DOHH2 (cell line): Measurements from ENCODE around the gene CNTNAP5.

Experiments used
- CTCF ChIP-seq: fragments of 200-600 bp; sonication (generic); IDR thresholded peaks from one replicate; pipeline ENCODE4 v1.5.1; 2014; ENCODE audit warnings: antibody characterized with exemption, mild to moderate bottlenecking, low read depth, low read length; ENCODE audit not compliant: poor library complexity, severe bottlenecking
- EZH2phosphoT487 ChIP-seq: fragments of 200-600 bp; sonication (generic); IDR thresholded peaks from 2 replicates; pipeline ENCODE4 v1.6.1; 2017; ENCODE audit warnings: borderline replicate concordance, mild to moderate bottlenecking, antibody characterized with exemption, low read length, moderate library complexity, mixed read lengths

DNA sequence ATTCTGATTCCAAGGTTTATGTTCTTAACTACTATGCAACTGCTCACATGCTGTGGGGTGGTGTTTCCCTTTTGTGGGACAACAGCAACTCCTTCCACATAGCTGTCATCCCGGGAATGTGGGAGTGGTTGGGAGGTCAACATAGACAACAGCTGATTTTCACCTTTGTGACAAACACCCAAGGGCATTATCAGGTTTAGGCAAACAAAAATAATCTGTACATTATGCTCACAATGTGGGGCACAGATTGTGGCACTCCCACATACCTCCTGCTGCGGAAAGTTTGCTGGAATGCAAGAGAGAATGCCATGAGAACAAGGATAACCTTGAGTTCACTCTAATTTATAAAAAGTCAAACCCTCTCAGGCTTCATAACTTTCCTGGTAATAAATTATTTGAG, 582.6 kb downstream of the CNTNAP5 start:
- TF ChIP-seq CTCF, result no peak
- no peak for TF ChIP-seq EZH2phosphoT487
